Retinal pigment epithelial cell (primary cell): ENCODE results near the gene UBE3A.

ENCODE experiments used
- DNase-seq: peaks from one replicate; pipeline ENCODE4 v3.0.0-alpha.2; 2010; ENCODE audit warnings: low read depth
- H3K4me3 ChIP-seq: 2 replicates; pipeline ENCODE4 v1.5.1; 2011; ENCODE audit warnings: mild to moderate bottlenecking, low read length, control low read depth, moderate library complexity
- TF ChIP-seq, protein P1 (sequence below): conservative IDR thresholded peaks from 2 replicates; pipeline ENCODE4 v1.5.1; 2011; ENCODE audit warnings: low read depth, low read length, control low read depth, inconsistent platforms

UBE3A gene

DNA sequence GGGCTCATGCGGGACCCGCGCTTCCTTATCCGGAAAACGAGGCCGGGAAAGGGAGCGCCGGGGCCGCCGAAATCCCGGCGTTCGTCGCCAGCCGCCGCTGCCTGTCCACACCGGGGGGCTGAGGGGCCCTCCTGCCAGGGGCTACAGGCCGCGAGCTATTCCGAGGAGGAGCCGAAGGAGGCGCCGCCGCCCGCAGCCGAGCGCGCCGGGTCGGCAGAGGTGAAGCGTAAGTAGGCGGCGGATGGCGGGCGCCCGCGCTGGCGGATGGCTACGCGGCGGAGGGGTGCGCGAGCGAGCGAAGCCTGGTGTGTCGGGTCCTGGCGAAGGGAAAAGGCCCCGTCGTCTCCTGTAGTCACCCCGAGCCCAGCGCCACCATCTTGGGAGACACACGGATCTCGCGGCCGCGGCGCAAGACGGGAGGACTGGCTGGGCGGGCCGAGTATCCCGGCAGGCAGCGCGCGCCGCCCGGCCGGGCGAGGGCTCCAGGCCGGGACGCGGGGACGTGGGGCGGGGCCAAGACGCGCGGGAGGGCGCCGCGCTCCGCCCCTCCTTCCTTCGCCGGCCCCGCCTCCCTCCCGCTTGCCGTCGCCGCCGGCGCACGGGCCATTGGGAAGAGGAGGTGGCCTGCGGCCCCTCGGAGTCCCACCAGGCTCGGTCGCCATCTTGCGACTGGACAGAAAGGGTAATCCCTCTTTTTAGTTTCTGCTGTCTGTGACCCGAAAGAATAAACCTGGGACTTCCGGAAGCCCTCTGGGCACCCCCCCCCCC lies at the start of gene UBE3A:
TSS of gene UBE3A (minus strand) at position 424 of the 768 bp plus-strand sequence. CDS start 29,917 bp downstream, outside the sequence.
- TF ChIP-seq, protein P1, sequence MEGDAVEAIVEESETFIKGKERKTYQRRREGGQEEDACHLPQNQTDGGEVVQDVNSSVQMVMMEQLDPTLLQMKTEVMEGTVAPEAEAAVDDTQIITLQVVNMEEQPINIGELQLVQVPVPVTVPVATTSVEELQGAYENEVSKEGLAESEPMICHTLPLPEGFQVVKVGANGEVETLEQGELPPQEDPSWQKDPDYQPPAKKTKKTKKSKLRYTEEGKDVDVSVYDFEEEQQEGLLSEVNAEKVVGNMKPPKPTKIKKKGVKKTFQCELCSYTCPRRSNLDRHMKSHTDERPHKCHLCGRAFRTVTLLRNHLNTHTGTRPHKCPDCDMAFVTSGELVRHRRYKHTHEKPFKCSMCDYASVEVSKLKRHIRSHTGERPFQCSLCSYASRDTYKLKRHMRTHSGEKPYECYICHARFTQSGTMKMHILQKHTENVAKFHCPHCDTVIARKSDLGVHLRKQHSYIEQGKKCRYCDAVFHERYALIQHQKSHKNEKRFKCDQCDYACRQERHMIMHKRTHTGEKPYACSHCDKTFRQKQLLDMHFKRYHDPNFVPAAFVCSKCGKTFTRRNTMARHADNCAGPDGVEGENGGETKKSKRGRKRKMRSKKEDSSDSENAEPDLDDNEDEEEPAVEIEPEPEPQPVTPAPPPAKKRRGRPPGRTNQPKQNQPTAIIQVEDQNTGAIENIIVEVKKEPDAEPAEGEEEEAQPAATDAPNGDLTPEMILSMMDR = no peak
- peak; percentile 59 for DNase-seq
- peak within 1 kb of the TSS; percentile 89 for H3K4me3 ChIP-seq

DNA sequence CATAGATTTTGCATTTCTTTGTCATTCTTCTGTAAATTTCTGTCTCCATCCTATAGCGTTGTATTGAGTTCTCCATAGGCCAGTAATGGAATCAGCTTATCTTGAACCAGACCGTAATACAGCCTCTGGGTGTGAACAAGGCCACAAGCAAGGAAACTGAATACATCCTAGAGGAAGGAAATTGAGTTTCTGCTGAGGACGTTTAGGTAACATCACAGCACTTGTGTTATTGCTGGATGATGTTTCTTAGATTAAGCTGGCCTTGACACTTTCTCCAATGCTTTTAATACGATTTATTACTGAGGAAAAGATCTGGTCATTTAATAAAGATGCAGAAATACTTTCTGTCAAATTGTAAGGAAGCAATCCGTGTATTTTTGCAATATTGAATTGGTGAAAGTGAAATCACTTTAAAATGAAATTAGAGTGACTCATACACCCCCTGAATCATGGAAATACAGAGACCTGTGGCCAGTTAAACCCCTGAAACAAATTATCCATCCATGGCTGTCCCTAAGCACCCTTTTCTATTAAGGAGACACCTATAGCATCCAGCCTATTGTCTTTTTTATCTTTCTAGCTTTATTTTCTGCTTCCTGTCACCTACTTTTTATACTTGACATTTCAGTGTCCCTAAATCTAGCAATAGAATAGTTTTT lies 48.5 kb upstream of the UBE3A start:
- no peak overlapping the region for H3K4me3 ChIP-seq
- TF ChIP-seq, protein P1 = no peak
- no peak for DNase-seq

DNA sequence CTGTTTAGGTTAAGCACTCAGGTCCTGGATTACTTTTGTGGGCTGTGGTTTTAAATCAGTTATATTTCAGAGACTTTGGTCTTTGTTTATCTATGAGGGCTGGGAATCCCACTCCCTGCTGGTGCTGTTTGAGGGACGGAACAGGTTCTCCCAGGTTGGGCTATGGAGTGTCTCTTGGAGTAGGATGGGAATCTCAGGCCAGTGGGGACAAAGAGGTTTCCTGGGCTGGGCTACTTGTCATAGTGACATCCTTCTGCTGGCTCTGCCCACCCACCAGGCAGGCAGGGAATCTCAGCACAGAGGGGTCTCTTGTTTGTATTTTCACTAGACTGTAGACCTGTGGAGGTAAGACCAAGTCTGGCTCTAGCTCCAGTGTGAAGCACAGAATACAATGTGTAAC lies 47.2 kb upstream of the UBE3A start:
- TF ChIP-seq, protein P1 = no peak

DNA sequence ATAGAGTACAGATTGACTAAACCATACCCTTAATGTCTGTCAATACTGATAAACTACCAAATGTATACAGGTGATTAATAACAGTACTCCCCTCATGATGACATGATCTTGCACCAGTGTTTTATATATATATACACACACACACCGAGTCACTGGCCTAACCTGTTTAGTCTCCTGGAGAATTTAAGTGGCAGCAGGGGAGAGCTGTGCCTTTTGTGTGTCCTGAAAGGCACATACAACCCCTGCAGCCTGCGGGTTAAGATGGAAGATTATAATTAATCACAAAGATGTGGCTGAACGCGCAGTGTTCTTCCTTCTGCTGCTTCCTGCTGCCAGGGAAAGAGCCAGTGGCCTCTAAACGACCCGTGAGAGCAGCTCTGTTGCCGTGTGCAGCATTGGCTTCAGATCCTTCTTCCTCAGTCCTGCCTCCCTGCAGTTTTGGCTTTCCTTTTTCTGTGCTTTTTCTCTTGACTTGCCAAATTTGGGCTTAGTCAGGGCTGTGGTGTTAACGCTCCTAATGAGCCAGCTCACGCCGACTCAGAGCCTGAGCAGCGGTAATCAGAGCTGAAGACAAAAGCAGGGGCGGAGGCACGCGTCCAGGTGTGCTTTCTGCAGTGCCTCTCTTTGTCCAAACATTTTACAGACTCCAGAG lies 42.5 kb upstream of the UBE3A start:
- H3K4me3 ChIP-seq = peak overlapping the region; percentile 35
- DNase-seq = no peak
- TF ChIP-seq, protein P1 = no peak

More for the DNA sequence above, 47.2 kb upstream of the UBE3A start:
- H3K4me3 ChIP-seq = no peak overlapping the region
- no peak for DNase-seq

DNA sequence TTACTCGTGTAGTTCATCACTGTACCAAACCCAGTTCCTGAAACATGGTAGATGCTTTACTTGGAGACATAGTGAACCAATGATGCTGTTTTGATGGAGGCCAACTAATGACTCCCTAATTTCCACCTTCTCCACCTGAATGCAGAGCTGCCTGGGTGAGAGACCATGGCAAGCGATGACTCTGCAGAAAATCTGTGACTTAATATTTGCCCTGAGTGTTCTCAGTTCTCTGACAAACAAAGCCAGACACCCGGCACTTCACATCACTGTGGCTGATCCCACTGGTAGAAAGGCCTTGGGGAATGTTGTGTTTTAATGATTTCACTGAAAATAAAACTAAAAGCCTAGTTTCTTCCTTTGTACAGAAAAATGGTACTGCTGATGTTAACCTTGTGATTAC lies 39.5 kb upstream of the UBE3A start:
- TF ChIP-seq, protein P1 = no peak
- DNase-seq = no peak
- H3K4me3 ChIP-seq = no peak overlapping the region

DNA sequence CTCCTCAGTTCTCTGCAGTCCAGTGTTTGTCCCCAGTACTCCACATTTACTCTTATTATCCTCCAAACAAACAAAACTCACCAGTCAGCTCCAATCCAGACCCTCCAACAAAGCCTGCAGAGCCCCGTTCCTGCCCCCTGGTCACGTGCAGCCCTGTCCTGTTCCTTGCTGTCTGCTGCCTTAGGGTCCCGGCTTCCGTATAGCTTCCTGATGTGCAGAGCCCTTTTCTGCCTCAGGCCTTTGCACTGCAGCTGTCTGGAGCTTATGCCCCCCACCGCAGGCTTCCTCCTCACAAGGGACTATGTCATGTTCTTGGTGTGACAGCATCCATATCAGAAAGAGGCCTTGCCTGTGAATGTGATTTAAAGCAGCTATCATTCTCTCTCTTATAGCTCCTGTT lies 39.0 kb upstream of the UBE3A start:
- DNase-seq = no peak
- TF ChIP-seq, protein P1 = no peak
- no peak overlapping the region for H3K4me3 ChIP-seq
